HL-60/S4 (cell line): ENCODE data around the gene GHDC.
"Not testable (repeated sequence)": the region's sequence is repeated elsewhere in the genome, so short reads cannot be mapped to it uniquely, and the experiment has no call there.

Experiments
- in situ Hi-C: fragments of 300-500 bp; cut with MboI; formaldehyde crosslinking; loops from 2 replicates; pipeline ENCODE4 v1.14.3; 2022; ENCODE audit warnings: low sequenced_read_pairs

GHDC gene

DNA sequence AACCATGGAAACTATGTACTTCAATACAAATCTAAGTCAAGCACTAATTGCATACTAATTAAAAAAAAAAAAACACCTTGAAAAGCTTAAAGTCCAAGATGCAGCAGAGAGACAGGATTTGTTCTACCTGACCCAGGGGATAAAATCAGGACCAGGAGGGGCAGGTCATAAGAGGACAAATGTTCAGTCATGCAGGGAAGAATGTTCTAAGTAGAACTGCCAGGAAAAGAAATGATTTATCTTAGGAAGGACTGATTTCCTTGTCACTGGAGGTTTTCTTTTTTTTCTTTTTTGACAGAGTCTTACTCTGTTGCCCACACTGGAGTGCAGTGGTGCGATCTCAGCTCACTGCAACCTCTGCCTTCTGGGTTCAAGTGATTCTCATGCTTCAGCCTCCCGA is 9.1 kb upstream of the GHDC start:
- in situ Hi-C loops, result no loop called here

DNA sequence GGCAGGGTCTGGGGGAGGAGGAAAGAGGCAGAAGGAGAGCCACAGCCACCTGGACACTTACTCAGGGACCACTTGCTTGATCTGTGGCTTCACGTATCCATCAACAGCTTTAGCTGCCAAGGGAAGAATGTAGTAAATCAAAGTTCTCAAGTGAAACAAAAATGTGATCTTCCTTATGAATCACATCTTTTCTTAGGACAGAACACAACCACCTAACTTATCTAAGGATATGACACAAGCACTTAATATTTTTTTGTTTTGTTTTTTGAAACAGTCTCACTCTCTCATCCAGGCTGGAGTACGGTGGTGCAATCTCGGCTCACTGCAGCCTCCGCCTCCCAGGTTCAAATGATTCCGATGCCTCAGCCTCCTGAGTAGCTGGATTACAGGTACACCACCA is 8.4 kb upstream of the GHDC start:
- in situ Hi-C loops, result no loop called here

DNA sequence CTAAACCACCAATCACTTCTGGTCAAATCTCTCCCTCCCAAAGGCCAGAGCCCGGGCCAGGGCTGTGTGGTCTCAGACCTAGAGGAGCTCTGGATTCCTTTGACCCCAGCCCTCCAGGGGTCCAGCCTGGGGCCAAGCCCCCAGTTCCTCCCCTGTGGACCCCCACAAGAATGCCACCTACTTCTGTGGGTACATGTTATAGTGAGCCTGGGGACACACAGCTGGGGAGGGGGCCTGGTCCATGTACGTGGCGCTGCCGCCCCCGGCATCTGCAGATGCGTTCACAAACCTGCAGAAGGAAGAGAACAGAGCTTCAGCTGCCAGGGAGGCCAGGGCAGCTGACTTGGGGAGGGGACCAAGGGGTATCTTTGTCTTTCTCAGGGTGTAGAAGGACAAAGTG is 7.9 kb upstream of the GHDC start:
- in situ Hi-C loops, result no loop called here

DNA sequence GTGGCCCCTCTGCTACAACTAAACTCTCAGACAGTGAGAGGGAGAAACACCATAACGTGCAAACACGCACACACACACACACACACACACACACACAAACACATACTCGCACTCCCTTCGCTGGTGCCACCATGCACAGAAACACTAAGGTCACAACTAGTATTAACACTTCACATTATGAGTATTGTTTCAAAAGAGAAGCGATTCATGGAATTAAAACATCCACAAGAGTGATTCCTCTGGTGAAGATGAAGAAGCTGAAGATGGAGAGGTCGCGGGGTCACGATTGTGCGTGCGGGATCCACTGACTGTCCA is 7.1 kb upstream of the GHDC start:
- in situ Hi-C loops, result no loop called here

DNA sequence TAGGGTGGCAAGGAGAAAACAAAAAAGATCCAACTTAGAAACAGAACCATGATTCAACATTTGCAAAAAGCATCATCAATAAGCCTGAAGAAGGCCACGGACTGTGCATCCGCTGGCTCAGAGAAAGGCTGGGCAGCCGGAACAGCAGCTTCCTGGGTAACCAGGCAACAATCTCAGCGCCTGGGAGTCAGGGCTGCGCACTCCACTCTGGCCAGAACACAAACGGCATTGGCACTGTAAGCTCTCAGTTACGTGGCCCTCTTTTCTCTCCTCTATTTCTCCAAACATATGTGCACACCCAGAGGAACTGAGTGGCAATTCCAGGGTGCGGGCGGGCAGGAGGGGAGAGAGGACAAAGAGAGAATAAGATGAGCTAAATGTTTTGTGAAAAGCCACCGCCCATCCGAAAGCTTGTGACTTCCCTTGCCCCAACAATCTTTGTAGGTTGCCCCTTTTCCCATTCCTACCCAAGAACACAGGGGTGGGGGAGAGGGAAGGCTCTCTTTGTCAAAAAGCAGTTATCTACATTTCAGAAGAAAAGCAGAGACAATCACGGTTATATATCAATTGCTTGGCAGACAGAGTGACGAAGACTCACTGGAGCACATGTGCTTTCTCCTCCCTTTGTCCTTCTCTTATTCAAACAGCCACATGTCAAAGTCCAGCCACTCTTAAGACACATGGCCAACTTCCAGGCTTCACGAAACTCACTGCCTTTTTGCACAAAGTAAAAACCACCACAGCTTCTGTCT is 6.6 kb upstream of the GHDC start:
- in situ Hi-C loops, result no loop called here

DNA sequence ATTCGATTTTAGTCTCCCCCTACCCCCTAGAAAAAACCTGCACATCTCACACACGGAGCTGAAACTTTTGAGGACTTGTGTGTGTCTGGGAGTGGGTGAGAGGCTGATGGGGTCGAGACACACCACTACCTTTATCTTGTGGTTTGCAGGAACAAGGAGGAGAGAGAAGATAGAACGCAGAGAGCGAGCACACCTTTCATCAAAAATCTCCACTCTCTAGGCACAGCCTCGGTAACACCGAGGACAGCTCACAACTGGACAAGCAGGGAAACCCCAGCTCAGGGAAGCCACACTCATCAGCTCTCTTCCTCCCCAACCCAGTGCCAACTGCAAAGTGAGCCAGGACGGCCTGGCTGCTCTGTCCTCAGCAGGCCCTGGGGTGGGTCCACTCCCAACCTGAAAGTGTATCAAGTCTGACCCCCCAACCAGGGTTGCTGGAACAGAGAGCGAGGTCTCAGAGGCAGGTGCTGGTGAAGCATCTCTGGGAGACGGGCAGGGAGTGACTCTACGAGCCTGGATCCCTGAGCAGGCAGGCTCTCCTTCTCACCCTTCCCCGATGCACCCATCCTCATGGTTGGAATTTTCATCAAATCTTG is 5.2 kb upstream of the GHDC start:
- in situ Hi-C loops, result no loop called here

DNA sequence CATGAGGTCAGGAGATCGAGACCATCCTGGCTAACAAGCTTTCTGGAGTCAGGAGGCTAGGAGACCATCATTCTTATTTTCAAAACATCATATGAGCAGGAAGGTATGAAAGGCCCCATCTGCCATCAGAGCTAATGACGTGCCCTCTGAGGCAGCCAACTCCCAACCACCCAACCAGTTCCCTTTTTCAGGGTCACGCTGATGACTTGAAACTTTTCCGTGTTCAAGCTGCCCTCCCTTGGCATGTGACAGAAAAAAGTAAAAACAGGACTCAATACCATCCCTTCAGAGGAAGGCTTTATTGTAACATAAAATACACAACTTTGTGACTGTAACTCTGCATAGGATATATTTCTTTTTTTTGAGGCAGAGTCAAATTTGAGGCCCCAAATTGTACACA is 4.6 kb upstream of the GHDC start:
- in situ Hi-C loops, result no loop called here

DNA sequence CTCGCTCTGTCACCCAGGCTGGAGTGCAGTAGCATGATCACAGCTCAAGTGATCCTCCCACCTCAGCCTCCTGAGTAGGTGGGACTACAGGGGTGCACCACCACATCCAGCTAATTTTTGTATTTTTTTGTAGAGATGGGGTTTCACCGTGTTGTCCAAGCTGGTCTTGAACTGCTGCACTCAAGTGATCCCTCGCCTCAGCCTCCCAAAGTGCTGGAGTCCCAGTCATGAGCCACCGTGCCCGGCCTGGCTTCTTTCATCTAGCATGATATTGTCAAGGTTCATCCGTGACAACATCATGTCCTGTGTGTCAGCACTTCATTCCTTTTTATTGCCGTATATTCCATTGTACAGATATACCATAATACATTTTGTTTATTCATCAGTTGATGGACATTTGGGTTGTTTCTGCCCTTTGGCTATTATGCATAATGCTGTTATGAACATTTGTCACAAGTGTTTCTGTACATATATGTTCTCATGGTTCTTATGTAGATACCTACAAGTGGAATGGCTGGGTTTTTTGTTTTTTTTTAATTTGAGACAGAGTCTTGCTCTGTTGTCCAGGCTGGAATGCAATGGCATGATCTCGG is 3.4 kb upstream of the GHDC start:
- in situ Hi-C loops, result no loop called here

DNA sequence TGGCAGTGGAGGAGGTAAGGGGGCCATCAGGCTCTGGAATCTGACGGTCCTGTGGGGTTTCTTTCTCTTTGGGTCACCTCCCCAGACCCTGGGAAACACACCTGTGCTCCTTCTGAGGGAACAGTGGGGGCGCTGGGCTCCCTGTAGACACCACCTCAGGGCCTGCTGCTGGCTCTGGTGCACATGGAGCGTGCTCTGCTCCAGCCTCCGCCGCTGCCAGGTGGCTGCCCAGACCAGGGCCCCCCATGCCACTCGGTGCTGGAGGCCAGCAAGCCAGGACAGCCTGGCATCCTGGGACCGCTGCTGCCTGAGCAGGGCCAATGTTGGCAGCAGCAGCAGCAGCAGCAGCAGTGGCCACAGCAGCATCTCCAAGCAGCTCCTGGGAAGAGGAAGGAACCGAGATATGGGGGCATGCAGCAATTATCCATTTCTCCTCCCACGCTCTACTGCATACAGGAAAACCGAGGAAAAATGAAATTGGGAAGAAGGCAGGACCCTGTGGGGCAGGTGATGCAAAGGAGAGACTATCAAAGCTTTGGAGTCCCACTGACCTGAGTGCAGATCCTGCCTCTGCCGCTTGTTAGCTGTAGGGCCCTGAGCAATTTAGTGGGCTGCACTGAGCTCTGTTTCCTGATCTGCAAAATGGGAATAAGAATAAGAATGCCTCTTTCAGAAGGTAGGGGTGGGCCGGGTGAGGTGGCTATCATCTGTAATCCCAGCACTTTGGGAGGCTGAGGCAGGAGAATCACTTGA is 902 bp downstream of the GHDC start:
- in situ Hi-C loops, result no loop called here

DNA sequence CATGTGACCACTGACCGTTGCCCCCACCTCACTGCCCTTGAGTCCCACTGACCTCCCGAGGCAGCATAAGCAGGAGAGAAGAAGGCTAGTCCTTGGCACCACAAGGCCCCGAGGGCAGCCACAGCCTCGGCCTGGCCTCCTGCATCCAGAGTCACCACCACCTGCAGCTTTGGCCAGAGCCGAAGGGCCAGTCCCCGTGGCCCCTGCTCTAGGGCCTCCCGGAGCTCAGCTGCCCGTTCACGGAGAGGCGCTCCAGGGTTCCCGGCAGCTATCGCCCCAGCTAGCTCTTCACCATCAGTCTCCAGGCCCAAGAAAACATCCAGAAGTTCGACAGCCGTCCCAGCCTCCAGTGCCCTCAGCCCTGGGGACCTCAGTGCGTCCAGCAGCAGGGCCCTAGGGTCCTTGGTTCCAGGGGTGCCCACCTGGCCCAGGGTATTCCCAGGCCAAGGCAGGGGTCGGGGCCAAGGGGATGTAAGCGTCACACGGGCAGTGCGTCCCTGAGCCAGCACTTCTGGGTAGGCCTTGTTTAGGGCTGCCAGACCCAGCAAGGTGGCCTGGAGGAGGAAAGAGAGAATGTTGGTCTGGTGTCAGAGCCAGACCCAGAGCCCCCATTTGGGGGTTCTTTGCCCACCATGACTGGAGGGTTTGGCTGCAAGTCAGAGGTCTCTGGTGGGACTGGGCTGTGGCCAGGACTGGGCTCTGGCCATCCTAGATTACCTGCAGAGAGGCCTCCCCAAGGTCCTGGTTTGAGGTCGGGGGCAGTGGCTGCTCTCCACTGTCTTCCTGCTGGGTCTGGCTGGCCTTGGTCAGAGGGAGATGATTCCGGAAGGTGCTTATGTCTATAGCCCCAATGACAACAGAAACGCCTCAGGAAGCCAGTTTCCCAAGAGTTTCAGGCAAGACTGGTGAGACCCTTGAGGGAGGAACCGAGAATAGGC is 1.8 kb downstream of the GHDC start:
- in situ Hi-C loops, result no loop called here

DNA sequence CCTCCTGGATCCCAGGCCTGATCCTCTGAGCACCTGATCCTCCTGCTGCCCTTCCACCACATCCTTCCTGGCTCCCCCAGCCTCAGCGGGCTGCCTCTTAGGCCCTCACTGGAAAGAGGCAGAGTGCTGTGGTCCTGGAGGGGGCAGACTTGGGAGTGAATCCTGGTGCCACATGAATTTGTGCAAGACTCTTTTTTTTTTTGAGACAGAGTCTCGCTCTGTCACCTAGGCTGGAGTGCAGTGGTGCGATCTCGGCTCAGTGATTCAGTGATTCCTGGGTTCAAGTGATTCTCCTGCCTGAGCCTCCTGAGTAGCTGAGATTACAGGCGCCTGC is 3.1 kb downstream of the GHDC start:
- in situ Hi-C loops, result no loop called here

DNA sequence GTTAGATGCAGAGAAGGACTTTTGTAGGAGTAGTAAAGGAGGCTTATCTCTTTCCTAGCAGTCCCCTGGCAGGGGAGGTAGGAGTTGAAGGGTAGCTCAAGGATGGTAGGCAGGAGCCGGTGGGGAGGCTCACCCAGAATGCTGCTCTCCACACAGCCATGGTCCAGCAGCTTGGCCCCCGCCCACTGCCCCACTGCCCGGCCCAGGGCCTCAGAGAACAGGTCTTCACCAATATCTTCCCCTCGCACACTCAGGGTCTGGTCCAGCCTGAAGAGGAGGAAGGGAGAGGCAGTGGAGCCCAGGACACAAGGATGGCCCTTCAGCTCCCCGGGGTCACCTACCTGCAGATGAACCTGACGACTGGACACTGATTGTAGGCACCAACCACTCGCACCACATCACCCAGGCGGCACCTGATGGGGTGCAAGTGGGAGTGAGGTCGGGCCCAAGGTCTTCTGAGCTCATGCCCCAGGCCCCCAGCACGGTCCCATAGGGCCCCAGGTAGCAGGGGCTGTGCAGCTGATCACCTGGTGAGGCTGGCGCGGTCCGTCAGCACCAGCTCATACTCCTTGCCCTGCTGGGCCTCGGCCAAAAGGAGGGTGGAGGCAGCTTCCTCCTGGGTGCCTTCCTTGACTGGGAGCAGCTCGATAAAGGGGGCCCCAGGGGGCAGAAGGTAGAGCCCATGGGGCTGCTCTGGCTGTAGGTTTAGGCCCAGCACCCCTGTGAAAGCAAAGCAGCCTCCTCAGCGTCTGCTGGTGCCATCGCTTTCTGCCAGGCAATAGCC is 3.6 kb downstream of the GHDC start:
- in situ Hi-C loops, result no loop called here

DNA sequence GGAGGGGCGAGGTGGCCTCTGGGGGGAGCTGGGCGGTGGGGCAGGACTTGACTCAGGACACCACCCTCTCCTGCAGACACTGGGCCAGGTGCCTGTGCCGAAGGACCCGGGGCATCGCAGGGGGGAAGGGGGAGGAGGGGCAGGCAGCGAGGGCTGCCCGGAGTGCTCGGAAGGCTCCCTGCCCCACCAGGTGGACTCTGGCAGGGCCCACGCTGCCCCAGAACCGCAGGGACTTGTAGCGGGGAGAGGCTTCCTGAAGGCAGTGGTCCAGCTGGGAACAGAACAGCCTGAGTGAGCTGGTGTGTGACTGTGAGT is 4.7 kb downstream of the GHDC start:
- in situ Hi-C loops, result no loop called here

DNA sequence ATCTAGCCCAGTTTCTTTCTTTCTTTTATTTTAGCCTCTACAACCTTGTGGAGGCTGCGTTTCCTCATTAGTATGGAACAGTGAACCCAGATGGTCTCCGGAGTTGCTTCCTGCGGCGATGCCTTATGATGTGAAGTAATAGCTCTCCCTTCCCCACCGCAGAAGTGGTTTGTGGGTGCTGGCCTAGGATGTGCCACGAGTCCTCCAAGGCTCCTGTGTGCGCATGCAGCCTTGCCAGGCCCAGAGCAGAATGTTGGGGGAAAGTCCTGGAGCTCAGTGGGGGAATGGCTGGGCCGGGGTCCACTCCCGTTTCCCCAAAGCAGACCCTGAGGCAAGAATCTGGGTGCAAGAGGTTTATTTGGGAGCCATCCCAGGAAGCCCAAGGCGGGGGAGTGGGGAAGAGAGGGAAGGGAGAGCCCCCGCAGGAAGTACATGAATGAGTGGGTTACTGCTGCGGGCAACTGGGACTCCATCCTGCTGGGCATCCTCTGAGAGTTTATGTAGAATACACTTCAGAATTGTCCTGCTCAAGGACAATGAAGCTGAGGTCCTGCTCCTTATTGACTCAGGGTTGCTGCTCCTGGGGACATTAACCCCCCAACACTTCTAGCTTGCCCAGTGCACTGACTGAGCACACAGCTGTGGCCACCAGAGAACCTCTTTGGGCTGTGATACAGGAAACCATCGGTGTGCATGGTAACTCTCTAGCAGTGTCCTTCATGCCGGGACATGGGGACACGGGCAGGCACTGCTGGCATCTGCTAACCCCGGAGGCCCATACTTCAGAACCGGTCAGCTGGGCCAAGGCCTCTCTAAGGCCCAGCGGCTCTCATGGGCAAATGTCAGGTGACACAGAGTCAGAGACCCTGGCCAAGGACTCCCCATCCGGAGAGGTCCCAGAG is 5.3 kb downstream of the GHDC start:
- in situ Hi-C loops, result no loop called here

DNA sequence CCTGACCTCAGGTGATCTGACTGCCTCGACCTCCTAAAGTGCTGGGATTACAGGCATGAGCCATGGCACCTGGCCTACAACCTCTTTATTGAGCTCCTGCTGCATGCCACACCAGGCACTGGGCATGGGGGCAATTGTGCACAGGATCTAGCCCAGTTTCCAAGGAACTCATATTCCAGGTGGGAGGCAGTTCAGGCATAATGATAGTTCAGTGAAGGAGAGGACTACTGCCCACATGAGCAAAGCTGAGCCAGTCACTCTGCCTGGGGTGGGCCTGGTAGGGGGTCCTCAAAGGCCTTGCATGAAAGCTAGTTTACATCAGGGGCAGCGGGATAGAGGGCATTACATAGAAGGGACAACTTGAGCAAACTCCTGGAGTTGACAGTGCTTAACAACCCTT is 6.5 kb downstream of the GHDC start:
- in situ Hi-C loops, result no loop called here

DNA sequence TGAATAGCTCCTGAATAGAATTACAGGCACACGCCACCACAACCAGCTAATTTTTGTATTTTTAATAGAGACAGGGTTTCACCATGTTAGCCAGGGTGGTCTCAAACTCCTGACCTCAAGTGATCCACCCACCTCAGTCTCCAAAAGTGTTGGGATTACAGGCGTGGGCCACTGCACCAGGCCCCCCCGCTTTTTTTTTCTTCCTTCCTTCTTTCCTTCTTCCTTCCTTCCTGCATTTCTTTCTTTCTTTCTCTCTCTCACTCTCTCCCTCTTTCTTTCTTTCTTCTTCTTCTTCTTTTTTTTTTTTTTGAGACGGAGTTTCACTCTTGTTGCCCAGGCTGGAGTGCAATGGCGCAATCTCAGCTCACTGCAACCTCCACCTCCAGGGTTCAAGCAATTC is 8.1 kb downstream of the GHDC start:
- in situ Hi-C loops, result not testable (repeated sequence)

DNA sequence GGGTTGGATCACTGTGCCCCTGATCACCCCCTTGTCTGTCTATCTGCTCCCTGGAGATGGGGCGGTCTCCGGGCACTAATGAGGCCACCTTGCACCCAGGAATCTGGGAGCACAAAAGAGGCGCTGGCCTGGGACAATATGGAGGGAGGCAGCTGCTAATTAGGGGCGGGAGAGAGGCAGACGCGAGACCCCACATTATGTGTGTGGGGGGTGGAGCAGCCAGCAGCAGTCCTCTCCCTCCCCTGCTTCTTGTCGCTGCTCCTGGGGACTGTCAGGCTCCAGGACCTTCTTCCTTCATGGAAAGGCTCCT is 8.7 kb downstream of the GHDC start:
- in situ Hi-C loops, result no loop called here

DNA sequence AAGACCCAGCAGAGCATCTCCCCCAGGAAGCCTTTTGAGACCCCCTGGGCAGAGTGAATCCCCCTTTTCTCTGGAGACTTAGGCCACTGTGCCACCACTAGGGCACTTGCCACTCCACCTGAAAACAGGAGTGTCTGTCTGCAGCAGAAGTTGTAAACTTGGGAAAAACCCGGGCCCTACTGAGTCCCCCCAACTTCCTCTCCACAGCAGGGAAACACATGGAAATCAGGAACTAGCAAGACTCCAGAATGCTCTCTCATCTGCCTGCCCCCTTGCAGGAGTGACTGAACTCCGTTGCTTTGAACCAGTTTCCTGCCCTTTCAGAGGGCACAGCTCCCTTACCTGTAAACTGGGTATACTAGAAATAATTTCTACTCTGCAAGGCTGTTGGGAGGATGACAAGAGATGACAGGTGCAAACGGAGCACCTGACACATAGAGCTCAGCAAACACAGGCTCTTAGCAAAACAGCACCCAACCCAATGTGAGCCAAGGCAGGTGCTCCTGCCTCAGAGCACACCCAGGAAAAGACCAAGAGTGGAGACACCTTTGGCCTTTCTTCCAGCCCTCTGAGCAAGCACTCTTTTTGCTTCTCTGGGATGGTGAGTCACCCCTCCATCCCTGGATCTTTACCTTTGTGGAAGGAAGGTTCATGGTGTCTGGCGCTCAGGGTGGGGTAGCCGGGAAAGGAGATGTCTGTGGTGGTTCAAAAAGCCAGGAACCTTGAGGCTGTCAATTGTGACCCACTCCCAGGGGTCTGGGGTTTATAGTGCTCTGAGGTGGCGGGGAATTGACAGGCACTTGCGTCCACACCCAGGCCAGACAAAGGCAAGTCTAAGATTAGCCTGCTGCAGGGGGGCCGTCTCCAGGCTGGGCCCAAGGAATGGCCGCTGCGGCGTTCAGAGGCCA is 9.3 kb downstream of the GHDC start, which contains the start of gene HCRT:
Gene HCRT (minus strand): TSS at position 740 of the 908 bp plus-strand sequence. CDS start 87 bp downstream, at position 653.
- in situ Hi-C loops, result no loop called here
